ENCODE data around the gene PRKCB. TPM values are rescaled to one million over a fixed set of nuclear protein-coding genes. Genes with fewer than 3 reads are reported as not detected.

PRKCB gene
- total RNA-seq, 1 experiment from 2014 or later: not detected

DNA sequence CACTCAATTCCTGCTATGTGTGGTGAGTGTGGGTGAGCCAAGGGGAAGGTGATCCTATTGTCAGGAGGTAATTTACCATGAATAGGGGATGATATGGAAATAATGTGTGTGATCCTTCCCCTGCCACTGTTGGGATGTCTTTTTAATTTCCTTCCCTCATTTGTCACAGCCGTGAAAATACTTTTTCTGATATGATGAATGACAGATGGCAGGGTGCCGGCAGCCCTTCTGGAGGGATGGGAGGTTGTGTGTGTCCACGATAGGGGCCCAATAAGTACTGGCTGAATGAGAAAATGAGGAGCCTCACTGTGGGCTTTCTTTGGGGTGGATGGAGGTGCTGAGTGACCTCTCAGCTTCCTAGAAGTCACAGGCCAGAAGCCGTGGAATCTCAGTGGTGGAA, 109.5 kb downstream of the PRKCB start:
- BruUV-seq (replicated peaks): no TSS peak
- TF ChIP-seq, protein P1, sequence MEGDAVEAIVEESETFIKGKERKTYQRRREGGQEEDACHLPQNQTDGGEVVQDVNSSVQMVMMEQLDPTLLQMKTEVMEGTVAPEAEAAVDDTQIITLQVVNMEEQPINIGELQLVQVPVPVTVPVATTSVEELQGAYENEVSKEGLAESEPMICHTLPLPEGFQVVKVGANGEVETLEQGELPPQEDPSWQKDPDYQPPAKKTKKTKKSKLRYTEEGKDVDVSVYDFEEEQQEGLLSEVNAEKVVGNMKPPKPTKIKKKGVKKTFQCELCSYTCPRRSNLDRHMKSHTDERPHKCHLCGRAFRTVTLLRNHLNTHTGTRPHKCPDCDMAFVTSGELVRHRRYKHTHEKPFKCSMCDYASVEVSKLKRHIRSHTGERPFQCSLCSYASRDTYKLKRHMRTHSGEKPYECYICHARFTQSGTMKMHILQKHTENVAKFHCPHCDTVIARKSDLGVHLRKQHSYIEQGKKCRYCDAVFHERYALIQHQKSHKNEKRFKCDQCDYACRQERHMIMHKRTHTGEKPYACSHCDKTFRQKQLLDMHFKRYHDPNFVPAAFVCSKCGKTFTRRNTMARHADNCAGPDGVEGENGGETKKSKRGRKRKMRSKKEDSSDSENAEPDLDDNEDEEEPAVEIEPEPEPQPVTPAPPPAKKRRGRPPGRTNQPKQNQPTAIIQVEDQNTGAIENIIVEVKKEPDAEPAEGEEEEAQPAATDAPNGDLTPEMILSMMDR (IDR thresholded peaks at IDR 0.05; ENCODE audit: unreplicated experiment): no peak
- H3K4me3 Mint-ChIP-seq (ENCODE audit: unreplicated experiment): no peak overlapping the region
- no peak for DNase-seq (ENCODE audit: unreplicated experiment)
- ChIA-PET CTCF (interaction anchor here (0.6 kb wide), 1 partner anchor 68 kb away, joined by 3 read pairs; no protein-coding TSS in a partner anchor), POLR2A (no interaction called here)
- H3K4me1 Mint-ChIP-seq (ENCODE audit: insufficient read depth, unreplicated experiment): no peaks in the 10 kb centered on the region
- H3K36me3 Mint-ChIP-seq (ENCODE audit: insufficient read depth, unreplicated experiment): peaks cover 6% of the 10 kb centered on the region
- H3K27me3 Mint-ChIP-seq (ENCODE audit: insufficient read depth, unreplicated experiment): peaks cover 13% of the 10 kb centered on the region
- intact Hi-C loops (cut with micrococcal nuclease): no loop called here
- no peaks in the 10 kb centered on the region for H3K9me3 Mint-ChIP-seq (ENCODE audit: unreplicated experiment)
- no peak overlapping the region for H3K27ac Mint-ChIP-seq (ENCODE audit: low read depth, unreplicated experiment)

DNA sequence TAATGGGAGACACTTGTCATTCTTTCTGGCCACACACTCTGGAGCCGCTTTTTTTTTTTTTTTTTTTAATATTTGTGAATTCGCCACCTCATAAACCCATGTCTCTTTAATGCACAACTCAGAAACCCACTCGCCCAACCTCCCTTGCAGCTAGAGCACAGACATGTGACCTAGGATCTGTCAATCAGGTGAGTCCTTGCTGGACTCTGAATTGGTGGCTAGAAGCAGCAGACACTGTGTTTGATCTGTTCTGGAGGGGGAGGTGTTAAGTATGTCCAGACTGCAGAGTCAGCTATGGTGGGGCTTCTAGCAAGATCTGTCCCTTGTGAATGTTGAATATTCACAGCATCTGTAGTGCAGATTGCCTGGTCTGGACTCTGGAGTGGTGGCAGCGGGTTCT, 112.1 kb downstream of the PRKCB start:
- no peak for DNase-seq (ENCODE audit: unreplicated experiment)
- TF ChIP-seq, protein P1 (IDR thresholded peaks at IDR 0.05; ENCODE audit: unreplicated experiment): no peak
- Mint-ChIP-seq H3K9me3 (ENCODE audit: unreplicated experiment) (no peaks in the 10 kb centered on the region), H3K4me3 (ENCODE audit: unreplicated experiment) (no peak overlapping the region), H3K27ac (ENCODE audit: low read depth, unreplicated experiment) (no peak overlapping the region), H3K36me3 (ENCODE audit: insufficient read depth, unreplicated experiment) (peaks cover 6% of the 10 kb centered on the region), H3K27me3 (ENCODE audit: insufficient read depth, unreplicated experiment) (peaks cover 23% of the 10 kb centered on the region), H3K4me1 (ENCODE audit: insufficient read depth, unreplicated experiment) (no peaks in the 10 kb centered on the region)
- POLR2A ChIA-PET: no interaction called here
- BruUV-seq (replicated peaks): no TSS peak
- intact Hi-C loops (cut with micrococcal nuclease): no loop called here
- CTCF ChIA-PET: interaction anchor here (1.2 kb wide), 1 partner anchor 17 kb away, joined by 3 read pairs; no protein-coding TSS in a partner anchor

DNA sequence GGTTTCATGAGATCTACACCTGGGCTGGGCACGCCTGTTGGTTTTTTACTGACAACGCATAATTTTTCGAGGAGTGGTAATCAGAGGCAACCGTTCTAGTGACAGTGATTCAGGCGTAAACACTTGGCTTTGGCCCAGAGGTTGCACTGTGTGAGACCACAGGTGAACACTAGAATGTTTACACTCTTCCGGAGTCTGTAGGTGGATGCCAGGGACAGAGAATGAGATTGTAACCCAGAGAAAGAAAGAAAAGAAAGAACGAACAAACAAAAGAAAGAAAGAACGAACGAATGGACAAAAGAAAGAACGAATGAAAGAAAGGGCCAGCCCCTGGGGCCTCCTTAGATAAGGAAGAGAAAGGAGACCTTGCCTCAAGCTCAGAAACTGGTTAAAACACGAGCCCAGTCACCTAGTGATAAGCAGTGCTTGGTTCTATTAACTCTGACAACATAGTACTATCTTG, 113.2 kb downstream of the PRKCB start:
- Mint-ChIP-seq H3K4me1 (ENCODE audit: insufficient read depth, unreplicated experiment) (no peaks in the 10 kb centered on the region), H3K27ac (ENCODE audit: low read depth, unreplicated experiment) (no peak overlapping the region), H3K4me3 (ENCODE audit: unreplicated experiment) (no peak overlapping the region), H3K36me3 (ENCODE audit: insufficient read depth, unreplicated experiment) (peaks cover 6% of the 10 kb centered on the region), H3K9me3 (ENCODE audit: unreplicated experiment) (no peaks in the 10 kb centered on the region), H3K27me3 (ENCODE audit: insufficient read depth, unreplicated experiment) (peaks cover 34% of the 10 kb centered on the region)
- no TSS peak for BruUV-seq (replicated peaks)
- ChIA-PET POLR2A (no interaction called here), CTCF (no interaction called here)
- DNase-seq (ENCODE audit: unreplicated experiment): no peak
- intact Hi-C loops (cut with micrococcal nuclease): no loop called here
- TF ChIP-seq, protein P1 (IDR thresholded peaks at IDR 0.05; ENCODE audit: unreplicated experiment): no peak

DNA sequence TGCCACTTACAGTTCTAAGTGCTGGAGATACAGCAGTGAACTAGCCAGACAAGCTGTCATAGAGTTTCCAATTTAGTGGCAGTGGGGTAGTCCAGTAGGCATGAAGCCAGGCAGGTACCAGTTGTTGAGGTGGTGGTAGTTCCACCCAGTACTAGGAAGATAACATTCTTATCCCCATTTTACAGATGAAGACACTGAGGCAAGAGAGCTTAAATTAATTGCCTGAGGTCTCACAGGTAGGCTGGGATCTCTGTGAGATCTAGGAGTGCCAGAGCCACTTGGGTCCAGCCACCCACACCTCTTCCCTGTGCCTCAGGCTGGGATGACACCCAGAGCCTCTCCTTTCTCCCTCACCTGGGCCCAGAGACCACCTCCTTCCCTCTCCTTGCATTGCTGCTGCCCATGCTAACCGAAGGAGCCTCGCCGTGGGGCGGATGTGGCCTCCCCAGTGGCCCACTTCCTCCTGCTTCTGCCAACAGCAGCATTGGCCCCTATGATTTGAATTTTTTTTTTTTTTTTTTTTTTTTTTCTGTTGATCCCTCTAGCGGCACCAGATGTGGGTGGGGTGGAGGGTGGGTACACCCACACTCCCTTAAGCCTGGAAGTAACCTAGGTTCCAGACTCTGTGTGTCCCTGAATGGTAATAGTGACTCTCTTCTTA, 114.0 kb downstream of the PRKCB start:
- ChIA-PET POLR2A (no interaction called here), CTCF (interaction anchor here (0.7 kb wide), 1 partner anchor 36 kb away, joined by 4 read pairs; no protein-coding TSS in a partner anchor)
- TF ChIP-seq, protein P1 (IDR thresholded peaks at IDR 0.05; ENCODE audit: unreplicated experiment): no peak
- Mint-ChIP-seq H3K9me3 (ENCODE audit: unreplicated experiment) (no peaks in the 10 kb centered on the region), H3K4me3 (ENCODE audit: unreplicated experiment) (no peak overlapping the region), H3K36me3 (ENCODE audit: insufficient read depth, unreplicated experiment) (peaks cover 3% of the 10 kb centered on the region), H3K27me3 (ENCODE audit: insufficient read depth, unreplicated experiment) (peaks cover 40% of the 10 kb centered on the region), H3K4me1 (ENCODE audit: insufficient read depth, unreplicated experiment) (no peaks in the 10 kb centered on the region), H3K27ac (ENCODE audit: low read depth, unreplicated experiment) (no peak overlapping the region)
- intact Hi-C loops (cut with micrococcal nuclease): no loop called here
- BruUV-seq (replicated peaks): no TSS peak
- DNase-seq (ENCODE audit: unreplicated experiment): no peak
